Keratinocyte (primary cell): ENCODE data around the gene STAMBPL1.

Source experiments
- EZH2 ChIP-seq: IDR thresholded peaks from one replicate; pipeline ENCODE4 v1.6.1; 2012; ENCODE audit warnings: inconsistent platforms, mild to moderate bottlenecking, low read length, moderate library complexity
- TF ChIP-seq, protein P1 (sequence below), 3 experiments: IDR thresholded peaks in 1 of 3; conservative IDR thresholded peaks in 1 of 3; optimal IDR thresholded peaks in 1 of 3; 2 replicates in 2 of 3; 3 replicates in 1 of 3; pipeline versions ENCODE3 to v1.5.1; 2011; ENCODE audit warnings: low read length in 3 of 3, mild to moderate bottlenecking in 3 of 3, moderate library complexity in 2 of 3, control low read depth in 1 of 3, inconsistent platforms in 1 of 3; ENCODE audit not compliant: insufficient read depth in 2 of 3; ENCODE audit errors: extremely low read depth in 1 of 3

DNA sequence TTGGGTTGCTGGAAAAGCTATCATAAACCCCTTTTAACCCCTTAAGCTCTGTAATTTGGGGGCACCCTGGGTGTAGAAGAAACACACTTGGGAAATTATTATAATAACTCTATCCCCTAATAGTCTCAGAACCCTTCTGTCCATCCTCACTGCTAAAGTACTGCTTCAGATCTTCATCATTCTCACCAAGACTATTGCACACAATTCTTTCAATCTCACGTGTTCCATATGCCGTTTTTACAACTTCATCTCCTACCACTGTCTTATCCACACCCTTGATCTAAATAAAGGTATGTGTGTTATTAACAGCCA lies 44.2 kb upstream of the STAMBPL1 start:
- TF ChIP-seq, protein P1, sequence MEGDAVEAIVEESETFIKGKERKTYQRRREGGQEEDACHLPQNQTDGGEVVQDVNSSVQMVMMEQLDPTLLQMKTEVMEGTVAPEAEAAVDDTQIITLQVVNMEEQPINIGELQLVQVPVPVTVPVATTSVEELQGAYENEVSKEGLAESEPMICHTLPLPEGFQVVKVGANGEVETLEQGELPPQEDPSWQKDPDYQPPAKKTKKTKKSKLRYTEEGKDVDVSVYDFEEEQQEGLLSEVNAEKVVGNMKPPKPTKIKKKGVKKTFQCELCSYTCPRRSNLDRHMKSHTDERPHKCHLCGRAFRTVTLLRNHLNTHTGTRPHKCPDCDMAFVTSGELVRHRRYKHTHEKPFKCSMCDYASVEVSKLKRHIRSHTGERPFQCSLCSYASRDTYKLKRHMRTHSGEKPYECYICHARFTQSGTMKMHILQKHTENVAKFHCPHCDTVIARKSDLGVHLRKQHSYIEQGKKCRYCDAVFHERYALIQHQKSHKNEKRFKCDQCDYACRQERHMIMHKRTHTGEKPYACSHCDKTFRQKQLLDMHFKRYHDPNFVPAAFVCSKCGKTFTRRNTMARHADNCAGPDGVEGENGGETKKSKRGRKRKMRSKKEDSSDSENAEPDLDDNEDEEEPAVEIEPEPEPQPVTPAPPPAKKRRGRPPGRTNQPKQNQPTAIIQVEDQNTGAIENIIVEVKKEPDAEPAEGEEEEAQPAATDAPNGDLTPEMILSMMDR (optimal IDR thresholded peaks at IDR 0.05 in 1 of 3, IDR thresholded peaks at IDR 0.05 in 1 of 3, conservative IDR thresholded peaks at IDR 0.05 in 1 of 3; ENCODE audit: extremely low read depth in 1 of 3, insufficient read depth in 2 of 3, low read length in 3 of 3) = no peak
- TF ChIP-seq EZH2 = no peak
